EH (cell line): ENCODE measurements around the gene STOM.

ENCODE experiments used
- DNase-seq: peaks from one replicate; pipeline ENCODE4 v3.0.0-alpha.2; 2015; ENCODE audit warnings: low read depth

Gene STOM

GRCh38 chr9:121322037-121322736 is 47.9 kb downstream of the STOM start:
- peak; percentile 96 for DNase-seq

GRCh38 chr9:121321016-121321503 is 49.0 kb downstream of the STOM start:
- peak; percentile 32 for DNase-seq

- DNase-seq, result no peak
Measured at GRCh38 chr9:121319383-121319780, 50.7 kb downstream of the STOM start.

DNA sequence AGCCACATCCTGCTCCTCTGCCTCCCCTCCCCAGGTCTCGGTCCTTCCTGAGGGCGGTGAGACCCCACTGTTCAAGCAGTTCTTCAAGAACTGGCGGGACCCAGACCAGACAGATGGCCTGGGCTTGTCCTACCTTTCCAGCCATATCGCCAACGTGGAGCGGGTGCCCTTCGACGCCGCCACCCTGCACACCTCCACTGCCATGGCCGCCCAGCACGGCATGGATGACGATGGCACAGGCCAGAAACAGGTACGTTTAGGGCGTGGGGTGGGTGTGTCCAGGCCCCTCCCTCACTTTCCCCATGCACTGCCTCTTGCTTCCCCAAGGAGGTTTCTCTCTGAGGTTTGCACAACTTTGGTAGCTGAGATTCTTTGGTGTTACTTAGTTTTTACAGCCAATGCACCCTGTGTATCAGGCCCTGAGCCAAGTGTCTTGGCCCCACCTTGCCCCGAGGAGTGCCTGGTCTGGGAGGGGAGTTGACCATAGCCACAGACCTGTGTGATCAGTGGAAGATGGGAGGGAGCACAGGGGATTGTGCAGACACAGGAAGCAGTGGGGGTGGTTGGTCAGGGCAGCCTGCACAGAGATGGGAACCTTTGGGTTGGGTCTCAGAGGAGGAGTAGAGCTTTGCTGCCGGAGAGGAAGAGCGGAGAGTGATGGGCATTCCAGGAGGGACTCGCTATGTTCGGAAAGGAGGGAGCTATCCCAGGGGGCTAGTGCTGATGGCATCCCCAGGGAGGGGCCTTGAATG is 51.2 kb downstream of the STOM start:
- no peak for DNase-seq

GRCh38 chr9:121317737-121318630 is 52.1 kb downstream of the STOM start:
- DNase-seq, result peak; percentile 12

- no peak for DNase-seq
Measured at GRCh38 chr9:121316852-121317373, 53.1 kb downstream of the STOM start.

DNA sequence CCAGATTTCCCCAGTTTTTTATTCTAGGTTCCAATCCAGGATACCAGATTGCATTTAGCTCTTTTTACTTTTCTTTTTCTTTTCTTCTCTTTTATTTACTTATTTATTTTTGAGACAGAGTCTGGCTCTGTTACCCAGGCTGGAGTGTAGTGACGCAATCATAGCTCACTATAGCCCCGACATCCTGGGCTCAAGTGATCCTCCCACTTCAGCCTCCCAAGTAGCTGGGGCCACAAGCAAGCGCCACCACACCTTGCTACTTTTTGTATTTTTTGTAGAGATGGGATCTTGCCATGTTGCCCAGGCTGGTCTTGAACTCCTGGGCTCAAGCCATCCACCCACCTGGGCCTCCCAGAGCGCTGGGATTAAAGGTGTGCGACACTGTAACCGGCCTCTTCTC is 53.7 kb downstream of the STOM start:
- DNase-seq, result no peak

DNA sequence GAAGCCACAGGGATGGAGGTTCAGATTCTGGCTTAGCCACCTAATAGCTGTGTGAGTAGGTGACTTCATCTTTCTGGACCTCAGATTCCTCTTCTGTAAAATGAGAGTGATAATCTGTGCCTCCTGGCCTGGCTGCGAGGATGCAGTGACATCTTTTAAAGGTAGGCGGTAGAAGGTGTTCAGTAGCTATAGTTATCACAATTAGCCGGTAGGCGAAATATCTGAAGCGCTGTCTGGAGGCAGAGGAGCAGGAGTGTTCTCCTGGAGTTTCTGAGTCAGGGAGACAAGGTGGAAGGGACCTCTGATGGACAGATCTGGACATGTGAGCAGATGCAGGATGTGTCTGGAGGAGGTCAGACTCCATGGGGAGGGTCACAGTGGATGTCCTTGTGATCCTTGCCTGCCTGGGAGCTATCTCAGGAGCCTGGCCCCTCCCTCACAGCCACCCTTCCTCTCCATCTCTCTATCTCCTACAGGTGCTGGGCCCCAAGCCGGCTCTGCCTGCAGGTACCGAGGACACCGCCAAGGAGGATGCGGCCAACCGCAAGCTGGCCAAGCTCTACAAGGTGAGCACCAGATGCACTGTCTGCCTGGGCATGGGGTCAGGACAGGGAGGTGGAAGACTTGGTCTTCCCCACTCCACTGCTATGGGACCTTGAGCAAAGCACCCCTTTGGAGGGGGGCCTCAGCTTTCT is 56.4 kb downstream of the STOM start:
- DNase-seq, result no peak

DNA sequence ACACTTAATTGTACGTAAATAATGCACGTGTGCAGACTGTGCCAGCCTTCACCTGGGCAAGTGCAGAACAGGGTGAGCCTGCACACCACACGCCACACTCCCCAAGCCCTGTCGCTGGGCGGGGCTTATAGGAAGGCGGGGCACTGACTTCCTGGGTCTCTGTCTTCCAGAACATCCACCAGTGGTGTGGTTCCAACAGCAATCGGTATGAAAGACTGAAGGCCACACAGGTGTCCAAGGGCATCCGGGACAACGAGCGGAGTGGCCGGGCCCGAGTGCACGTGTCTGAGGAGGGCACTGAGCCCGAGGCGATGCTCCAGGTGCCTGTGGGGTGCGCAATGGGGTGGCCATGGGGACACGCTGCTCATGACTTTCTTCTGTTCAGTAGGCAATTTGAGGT is 57.9 kb downstream of the STOM start:
- DNase-seq, result no peak

- DNase-seq, result no peak
Measured at GRCh38 chr9:121310571-121310970, 59.5 kb downstream of the STOM start.

- DNase-seq, result no peak
Measured at GRCh38 chr9:121309833-121310425, 60.1 kb downstream of the STOM start.

DNA sequence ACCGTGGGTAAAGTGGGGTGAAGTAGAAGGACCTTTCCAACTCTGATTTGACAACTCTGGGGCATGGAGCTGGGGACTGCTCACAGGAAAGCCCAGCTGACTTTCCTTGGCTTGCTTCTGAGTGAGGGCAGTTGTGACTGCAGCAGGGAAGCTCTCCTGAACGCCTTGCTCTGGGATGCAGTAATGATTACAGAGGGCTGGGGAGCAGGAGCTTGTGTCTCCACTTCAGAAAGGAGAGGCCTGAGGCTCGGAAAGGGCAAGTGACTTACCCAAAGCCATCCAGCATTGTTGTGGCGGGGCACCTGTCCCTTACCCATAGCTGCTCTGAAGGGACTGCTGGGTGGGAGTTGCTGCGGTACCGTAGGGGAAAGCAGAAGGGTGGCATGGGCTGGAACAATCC is 60.9 kb downstream of the STOM start:
- DNase-seq, result no peak

DNA sequence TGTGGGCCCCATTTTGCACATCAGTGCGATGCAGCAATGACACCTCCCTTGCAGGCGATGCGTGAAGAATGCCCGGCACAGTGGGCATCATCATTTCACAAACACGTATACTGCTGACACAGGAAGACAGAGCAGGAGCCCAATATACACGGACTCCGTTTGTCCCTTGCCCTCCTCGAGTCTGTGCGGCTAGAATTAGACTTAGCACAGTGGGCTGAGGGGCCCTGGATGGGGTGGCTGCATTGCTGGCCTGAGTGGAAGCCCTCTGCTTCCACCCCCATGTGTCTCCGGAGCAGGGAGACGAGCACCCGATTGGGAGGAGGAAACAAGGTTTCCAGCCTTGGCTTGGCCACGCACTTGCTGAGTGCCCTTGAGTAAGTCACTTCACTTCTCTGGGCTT is 61.3 kb downstream of the STOM start:
- DNase-seq, result no peak

GRCh38 chr9:121307976-121308375 is 62.1 kb downstream of the STOM start:
- no peak for DNase-seq

GRCh38 chr9:121305269-121305994 is 64.6 kb downstream of the STOM start:
- no peak for DNase-seq

DNA sequence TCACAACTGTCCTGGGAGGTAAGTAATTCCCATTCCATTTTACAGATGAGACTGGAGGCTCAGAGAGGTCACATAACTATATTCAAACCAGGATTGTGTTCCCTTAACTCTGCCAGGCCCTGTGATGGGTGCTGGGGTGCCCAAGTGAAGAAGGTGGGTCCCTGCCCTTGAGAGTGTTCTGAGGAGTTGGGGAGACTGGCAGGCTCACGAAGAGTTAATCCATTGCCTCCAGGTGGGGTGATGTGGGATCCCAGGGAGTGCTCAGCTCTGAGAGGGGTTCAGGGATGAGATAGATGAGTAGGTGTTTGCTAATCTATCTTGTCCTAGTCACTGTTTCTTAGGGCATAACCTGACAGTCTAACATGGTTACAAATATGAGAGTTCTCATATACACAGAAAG is 65.3 kb downstream of the STOM start:
- no peak for DNase-seq

GRCh38 chr9:121303456-121304451 is 66.3 kb downstream of the STOM start:
- no peak for DNase-seq

DNA sequence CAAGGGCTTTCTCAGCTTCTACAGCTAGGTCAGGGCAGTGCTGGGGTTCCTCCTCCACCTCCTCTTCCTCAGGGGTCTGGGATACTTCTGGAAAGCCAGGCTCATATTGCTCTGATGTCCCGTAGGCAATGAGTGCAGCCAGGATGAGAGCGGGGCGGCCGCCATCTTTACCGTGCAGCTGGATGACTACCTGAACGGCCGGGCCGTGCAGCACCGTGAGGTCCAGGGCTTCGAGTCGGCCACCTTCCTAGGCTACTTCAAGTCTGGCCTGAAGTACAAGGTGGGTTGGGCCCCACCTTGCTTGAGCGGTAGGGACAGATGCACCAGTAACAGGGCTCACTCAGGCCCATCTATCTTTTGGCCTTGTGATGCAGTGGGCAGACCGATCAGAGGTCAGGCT is 67.3 kb downstream of the STOM start:
- DNase-seq, result no peak

- no peak for DNase-seq
Measured at GRCh38 chr9:121302341-121302740, 67.7 kb downstream of the STOM start.
